CD4-positive, alpha-beta T cell treated with Interleukin-17A for 4 hours (primary cell): ENCODE data around the gene PCYT1A.
A peak's percentile ranks its signal among the peaks of the same experiment; 100 is the strongest.
"Not testable (repeated sequence)": the region's sequence is repeated elsewhere in the genome, so short reads cannot be mapped to it uniquely, and the experiment has no call there.

Experiments
- DNase-seq: peaks from one replicate; pipeline ENCODE4 v3.0.0-alpha.2; 2020; ENCODE audit warnings: mixed read lengths

Gene PCYT1A

DNA sequence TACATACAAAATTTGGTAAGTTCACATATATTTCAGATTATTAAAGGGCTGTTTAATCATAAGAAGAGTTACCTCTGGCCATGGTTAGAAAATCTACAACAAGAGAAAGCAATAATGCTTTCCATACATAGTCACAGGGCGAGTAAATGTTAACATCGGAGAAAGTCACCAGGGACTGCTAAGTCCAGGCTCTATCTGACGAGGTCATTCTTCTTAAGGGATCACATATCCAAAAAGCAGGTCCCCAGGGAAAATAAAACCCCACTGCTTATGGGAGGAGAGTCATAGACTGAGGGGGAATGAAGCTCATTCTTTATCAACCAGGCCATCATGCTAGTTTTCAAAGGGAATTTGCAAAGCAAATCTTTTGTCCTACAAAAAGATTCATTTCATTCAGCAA is 3.1 kb downstream of the PCYT1A start:
- DNase-seq = no peak

- no peak for DNase-seq
Observed at GRCh38 chr3:196281962-196282361, 5.6 kb downstream of the PCYT1A start.

- DNase-seq = no peak
Observed at GRCh38 chr3:196280689-196281440, 6.7 kb downstream of the PCYT1A start.

- DNase-seq = no peak
Observed at GRCh38 chr3:196275126-196275525, 12.4 kb downstream of the PCYT1A start.

DNA sequence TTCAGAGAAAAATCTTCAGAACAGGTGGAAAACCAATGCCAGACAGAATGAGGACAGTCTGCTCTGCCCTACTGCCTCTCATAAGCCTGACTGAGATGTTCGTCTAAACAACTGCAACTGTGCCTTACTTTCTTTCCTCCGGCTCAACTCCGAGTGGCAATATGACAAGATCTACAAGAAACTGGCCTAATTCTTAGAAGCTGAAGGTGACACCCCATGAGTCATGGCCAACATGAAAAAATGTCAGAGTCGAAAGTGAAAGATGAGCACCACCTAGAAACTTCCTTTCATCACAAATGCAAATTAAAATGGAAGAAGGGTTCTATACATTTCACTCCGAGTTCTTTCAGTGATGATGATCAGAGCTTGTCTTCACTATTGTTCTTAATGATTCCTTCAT is 12.9 kb downstream of the PCYT1A start:
- DNase-seq = peak; percentile 64

DNA sequence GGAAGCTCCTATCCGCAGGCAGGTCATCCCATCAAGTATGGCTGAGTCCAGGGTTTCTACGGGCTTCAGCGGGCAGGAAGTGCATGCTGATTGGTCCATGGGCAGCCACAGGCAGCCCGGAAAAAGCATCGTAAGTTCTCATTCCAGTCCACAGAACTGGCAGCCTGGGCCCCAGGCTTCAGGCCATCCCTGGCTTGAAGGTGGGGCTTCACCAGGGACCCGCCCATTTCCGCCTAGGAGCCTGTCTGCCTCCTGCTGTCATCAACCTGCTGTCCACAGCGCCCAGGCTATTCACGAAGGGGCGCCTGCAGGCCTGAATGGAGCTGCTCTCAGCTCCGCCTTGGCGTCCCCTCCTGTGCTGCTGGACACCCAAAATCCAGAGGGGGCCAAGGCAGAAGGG is 13.9 kb downstream of the PCYT1A start:
- peak; percentile 20 for DNase-seq

- DNase-seq = no peak
Observed at GRCh38 chr3:196272826-196273225, 14.7 kb downstream of the PCYT1A start.

DNA sequence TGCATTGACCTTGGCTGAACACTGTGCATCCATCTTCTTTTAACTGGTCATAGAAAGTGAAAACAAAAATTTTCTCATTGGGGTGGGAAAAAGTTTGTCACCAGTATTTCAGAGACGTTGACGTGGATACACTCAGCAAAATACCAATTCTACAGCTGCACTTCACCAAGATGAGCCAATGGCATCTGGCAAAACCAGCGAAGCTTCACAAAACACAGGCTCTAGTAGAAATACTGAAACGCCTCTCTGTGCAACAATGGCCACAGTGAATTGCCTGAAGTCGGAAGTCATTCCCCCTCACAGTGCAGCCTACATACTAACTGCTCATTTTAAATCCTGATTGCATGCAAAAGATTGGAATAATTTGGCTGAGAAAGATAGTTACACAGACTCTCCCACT is 17.0 kb downstream of the PCYT1A start:
- no peak for DNase-seq

- no peak for DNase-seq
Observed at GRCh38 chr3:196268284-196269163, 19.0 kb downstream of the PCYT1A start.

DNA sequence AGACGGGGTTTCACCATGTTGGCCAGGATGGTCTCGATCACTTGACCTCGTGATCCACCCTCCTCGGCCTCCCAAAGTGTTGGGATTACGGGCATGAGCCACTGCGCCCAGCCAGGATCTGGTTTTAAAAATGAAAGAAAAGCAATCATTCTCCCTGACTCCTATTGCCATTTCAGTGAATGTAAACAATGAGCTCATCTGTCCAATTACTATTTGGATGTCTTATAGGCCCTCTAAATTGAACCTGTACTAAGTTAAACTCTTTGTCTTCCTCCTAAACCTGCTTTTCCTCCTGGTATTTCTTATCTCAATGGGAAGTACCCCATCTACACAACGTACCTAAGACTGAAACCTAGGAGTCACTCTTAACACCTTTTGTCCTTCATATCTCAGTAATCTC is 23.7 kb downstream of the PCYT1A start:
- no peak for DNase-seq

DNA sequence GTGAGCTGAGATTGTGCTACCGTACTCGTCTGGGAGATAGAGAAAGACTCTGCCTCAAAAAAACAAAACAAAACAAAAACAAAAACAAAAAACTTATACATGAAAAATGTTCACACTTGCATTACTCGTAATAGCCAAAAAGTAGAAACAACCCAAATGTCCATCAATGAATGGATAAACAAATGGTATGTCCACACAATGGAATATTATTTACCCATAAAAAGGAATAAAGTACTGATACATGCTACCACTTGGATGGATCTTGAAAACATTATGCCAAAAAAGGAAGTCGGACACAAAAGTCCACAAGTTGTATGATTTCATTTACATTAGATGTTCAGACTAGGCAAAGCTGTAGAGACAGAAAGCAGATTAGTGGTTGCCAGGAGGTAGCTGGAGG is 26.7 kb downstream of the PCYT1A start:
- DNase-seq = no peak

GRCh38 chr3:196255776-196256175 is 31.8 kb downstream of the PCYT1A start:
- no peak for DNase-seq

DNA sequence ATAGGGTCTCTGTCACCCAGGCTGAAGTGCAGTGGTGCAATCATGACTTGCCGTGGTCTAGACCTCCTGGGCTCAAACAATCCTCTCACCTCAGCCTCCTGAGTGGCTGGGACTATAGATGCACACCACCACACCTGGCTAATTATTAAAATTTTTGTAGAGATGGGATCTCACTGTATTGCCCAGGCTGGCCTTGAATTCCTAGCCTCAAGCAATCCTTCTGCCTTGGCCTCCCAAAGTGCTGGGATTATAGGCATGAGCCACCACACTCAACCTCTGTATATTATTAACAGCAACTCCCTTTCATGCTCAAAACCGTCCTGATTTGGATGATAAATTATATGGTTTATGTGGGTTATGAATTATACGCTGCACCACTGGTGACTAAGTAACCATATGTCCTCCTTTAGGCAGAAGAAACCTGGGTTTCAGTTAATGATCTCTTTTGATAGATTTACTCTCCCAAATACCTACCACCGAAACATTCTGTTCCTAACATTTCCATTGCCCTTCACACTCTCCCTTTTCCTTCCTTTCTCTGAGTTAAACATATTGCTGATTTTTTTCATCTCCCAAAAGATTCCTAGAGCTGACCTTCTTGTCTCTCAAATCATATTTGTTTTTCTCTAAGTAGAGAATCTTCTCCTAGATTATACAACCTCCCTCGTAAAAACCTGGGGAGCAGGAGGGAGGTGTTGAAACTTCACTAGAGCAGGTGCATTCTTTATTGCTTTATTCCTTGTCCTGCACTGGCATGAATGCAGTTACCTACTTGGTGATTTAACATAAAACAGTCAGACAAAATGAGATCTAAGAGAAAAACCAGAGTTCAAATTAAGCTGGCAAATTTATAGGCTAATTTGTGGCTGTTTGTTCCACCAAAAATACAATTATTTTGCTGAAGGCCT is 32.9 kb downstream of the PCYT1A start:
- DNase-seq = no peak

DNA sequence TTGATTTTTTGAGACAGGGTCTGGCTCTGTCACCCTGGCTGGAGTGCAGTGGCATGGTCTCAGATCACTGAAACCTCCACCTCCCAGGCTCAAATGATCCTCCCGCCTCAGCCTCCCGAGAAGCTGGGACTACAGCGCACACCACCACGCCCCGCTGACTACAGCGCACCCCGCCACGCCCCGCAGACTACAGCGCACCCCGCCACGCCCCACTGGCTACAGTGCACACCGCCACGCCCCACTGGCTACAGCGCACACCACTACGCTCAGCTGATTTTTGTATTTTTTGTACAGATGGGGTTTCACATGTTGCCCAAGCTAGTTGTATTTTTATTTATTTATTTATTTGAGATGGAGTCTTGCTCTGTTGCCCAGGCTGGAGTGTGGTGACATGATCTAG is 35.6 kb downstream of the PCYT1A start:
- DNase-seq = no peak

GRCh38 chr3:196246612-196247308 is 40.8 kb downstream of the PCYT1A start:
- no peak for DNase-seq

GRCh38 chr3:196244166-196244565 is 43.4 kb downstream of the PCYT1A start:
- DNase-seq = not testable (repeated sequence)

DNA sequence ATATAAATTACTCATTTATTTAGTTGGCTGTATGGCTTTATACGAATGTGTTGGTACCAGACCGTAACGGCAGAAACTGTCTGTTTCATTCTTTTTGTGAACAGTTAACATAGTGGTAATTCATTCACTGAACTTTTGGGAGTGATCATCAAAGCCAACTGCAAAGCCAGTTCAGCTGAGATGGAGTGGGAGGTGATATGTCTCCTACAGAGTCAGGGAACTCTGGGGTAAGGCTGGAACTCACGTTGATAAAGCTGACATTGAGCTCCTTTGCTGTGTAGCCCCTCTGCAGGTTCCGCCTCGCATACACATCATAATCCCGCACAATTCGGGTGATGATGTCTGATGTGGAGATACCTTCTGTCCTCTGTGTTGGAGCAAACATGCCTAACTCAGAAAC is 45.8 kb downstream of the PCYT1A start:
- no peak for DNase-seq

DNA sequence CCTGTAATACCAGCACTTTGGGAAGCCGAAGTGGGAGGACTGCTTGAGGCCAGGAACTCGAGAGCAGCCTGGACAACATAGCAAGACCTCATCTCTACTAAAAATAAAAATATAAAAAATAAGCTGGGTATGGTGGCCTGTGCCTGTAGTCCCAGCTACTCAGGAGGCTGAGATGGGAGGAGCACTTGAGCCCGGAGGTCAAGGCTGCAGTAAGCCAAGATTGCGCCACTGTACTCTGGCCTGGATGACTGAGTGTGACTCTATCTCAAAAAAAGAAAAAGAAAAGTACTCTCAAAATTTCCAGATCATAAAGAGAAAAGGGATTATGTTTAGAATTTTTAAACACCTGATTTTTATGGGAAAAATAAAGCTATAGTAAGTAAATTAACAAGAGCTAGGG is 47.1 kb downstream of the PCYT1A start:
- DNase-seq = no peak

DNA sequence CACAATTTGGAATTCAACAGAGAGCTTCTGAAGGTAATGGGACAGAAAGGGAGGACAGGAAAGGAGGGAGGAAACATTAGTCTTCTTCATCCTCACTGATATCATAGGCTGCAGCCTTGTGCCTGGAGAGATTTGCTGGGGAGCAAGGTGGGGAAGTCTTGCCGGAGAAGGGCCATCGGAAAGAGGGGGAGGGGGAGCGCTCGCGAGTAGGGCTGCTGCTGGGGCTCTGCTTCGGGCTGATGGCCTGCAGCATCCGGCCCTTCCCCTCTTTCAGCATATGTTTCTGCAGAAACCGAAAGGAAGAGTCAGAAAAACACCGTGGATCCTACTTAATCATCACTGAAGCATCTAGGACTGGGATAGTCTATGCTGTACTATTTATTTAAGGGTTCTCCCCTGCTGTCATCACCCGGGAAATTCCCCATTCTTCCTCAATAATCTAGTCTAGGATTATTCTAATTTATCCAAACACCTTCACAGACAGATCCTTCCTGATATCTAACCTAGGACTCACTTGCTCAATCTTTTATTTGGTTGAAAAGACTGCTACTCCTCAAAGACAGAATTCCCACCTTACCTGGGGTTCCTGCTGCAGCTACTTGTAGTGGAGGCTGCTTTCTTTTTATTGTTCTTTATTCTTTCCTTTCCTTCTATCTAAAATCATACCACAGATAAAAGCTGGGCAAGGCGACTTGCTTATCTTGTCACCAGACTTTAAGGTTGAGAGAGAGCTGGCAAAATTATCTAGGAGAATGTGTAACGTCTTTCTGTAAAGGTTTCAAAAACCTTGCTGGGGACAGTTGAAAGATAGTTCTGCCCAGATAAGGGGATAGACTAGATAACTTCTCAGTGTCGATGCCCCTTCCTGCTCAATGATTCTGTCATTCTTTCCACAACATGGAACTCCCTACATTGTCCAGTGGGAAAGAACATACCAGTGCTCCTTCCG is 48.6 kb downstream of the PCYT1A start:
- DNase-seq = no peak

GRCh38 chr3:196237203-196237602 is 50.3 kb downstream of the PCYT1A start:
- no peak for DNase-seq

- DNase-seq = no peak
Observed at GRCh38 chr3:196236223-196236622, 51.3 kb downstream of the PCYT1A start.
